H9 (cell line): ENCODE results near the gene SQSTM1. TPM values are rescaled to one million over a fixed set of nuclear protein-coding genes. Genes with fewer than 3 reads are reported as not detected.

ENCODE experiments used
- DNase-seq: peaks from one replicate; pipeline ENCODE4 v3.0.0-alpha.2; 2017
- H2AFZ ChIP-seq: one replicate; pipeline ENCODE4 v1.6.1; 2013; ENCODE audit warnings: mild to moderate bottlenecking, low read length, control low read depth, moderate library complexity
- H2AK5ac ChIP-seq: 2 replicates; pipeline ENCODE4 v1.6.1; 2013; ENCODE audit warnings: low read length, control low read depth, mixed read lengths; ENCODE audit not compliant: insufficient read length
- H2BK120ac ChIP-seq: one replicate; pipeline ENCODE4 v1.6.1; 2013; ENCODE audit warnings: low read depth, mild to moderate bottlenecking, low read length, control low read depth, inconsistent platforms; ENCODE audit not compliant: poor library complexity, severe bottlenecking
- H2BK12ac ChIP-seq: 2 replicates; pipeline ENCODE4 v1.6.1; 2013; ENCODE audit warnings: low read length, control low read depth, mixed read lengths, low read depth; ENCODE audit not compliant: insufficient read length
- H2BK15ac ChIP-seq: 2 replicates; pipeline ENCODE4 v1.6.1; 2013; ENCODE audit warnings: low read depth, low read length, control low read depth
- H2BK20ac ChIP-seq: one replicate; pipeline ENCODE4 v1.6.1; 2013; ENCODE audit warnings: low read depth, mild to moderate bottlenecking, low read length, control low read depth, inconsistent platforms; ENCODE audit not compliant: poor library complexity, severe bottlenecking
- H2BK5ac ChIP-seq: 2 replicates; pipeline ENCODE4 v1.6.1; 2013; ENCODE audit warnings: low read length, control low read depth, mixed read lengths; ENCODE audit not compliant: insufficient read length
- H3K14ac ChIP-seq: 2 replicates; pipeline ENCODE4 v1.6.1; 2013; ENCODE audit warnings: low read length, control low read depth; ENCODE audit not compliant: insufficient read depth
- H3K18ac ChIP-seq: 2 replicates; pipeline ENCODE4 v1.6.1; 2013; ENCODE audit warnings: low read depth, mild to moderate bottlenecking, mixed read lengths, low read length, control low read depth; ENCODE audit not compliant: insufficient read length
- H3K23ac ChIP-seq: 2 replicates; pipeline ENCODE4 v1.6.1; 2013; ENCODE audit warnings: low read length, control low read depth, mixed read lengths, low read depth; ENCODE audit not compliant: insufficient read length
- H3K23me2 ChIP-seq: 2 replicates; pipeline ENCODE4 v1.6.1; 2013; ENCODE audit warnings: low read depth, mild to moderate bottlenecking, mixed read lengths, low read length, control low read depth; ENCODE audit not compliant: insufficient read length, poor library complexity, severe bottlenecking
- H3K27ac ChIP-seq: 2 replicates; pipeline ENCODE4 v1.5.1; 2013; ENCODE audit warnings: low read length, control low read depth, mixed read lengths, low read depth; ENCODE audit not compliant: insufficient read length
- H3K27me3 ChIP-seq: 2 replicates; pipeline ENCODE4 v1.6.1; 2013; ENCODE audit warnings: low read length, control low read depth, inconsistent platforms; ENCODE audit not compliant: insufficient read depth
- H3K4ac ChIP-seq: 2 replicates; pipeline ENCODE4 v1.6.1; 2013; ENCODE audit warnings: low read depth, mild to moderate bottlenecking, control low read depth, inconsistent platforms, low read length, moderate library complexity
- H3K4me1 ChIP-seq: 2 replicates; pipeline ENCODE4 v1.6.1; 2013; ENCODE audit warnings: low read length, control low read depth, inconsistent platforms; ENCODE audit not compliant: insufficient read depth
- H3K4me2 ChIP-seq: 2 replicates; pipeline ENCODE4 v1.6.1; 2013; ENCODE audit warnings: low read length, control low read depth, mixed read lengths; ENCODE audit not compliant: insufficient read length, insufficient read depth
- H3K56ac ChIP-seq: 2 replicates; pipeline ENCODE4 v1.6.1; 2013; ENCODE audit warnings: low read depth, mild to moderate bottlenecking, mixed read lengths, low read length, control low read depth; ENCODE audit not compliant: insufficient read length
- H3K79me1 ChIP-seq: 2 replicates; pipeline ENCODE4 v1.6.1; 2013; ENCODE audit warnings: low read depth, mild to moderate bottlenecking, moderate library complexity, low read length, control low read depth, inconsistent platforms; ENCODE audit not compliant: insufficient read depth, poor library complexity, severe bottlenecking
- H3K79me2 ChIP-seq: 2 replicates; pipeline ENCODE4 v1.6.1; 2013; ENCODE audit warnings: low read length, control low read depth, inconsistent platforms; ENCODE audit not compliant: insufficient read depth
- H3K9ac ChIP-seq: 2 replicates; pipeline ENCODE4 v1.6.1; 2013; ENCODE audit warnings: low read length, control low read depth, mixed read lengths; ENCODE audit not compliant: insufficient read length; ENCODE audit errors: extremely low read depth
- H3K9me3 ChIP-seq: one replicate; pipeline ENCODE4 v1.6.1; 2013; ENCODE audit warnings: low read depth, low read length, inconsistent platforms; ENCODE audit not compliant: control insufficient read depth
- H3T11ph ChIP-seq: one replicate; pipeline ENCODE4 v1.6.1; 2013; ENCODE audit warnings: mild to moderate bottlenecking, low read length, control low read depth, inconsistent platforms
- H4K20me1 ChIP-seq: one replicate; pipeline ENCODE4 v1.6.1; 2013; ENCODE audit not compliant: control insufficient read depth, insufficient read length, insufficient read depth
- H4K5ac ChIP-seq: 2 replicates; pipeline ENCODE4 v1.6.1; 2013; ENCODE audit warnings: low read depth, mild to moderate bottlenecking, mixed read lengths, low read length, control low read depth; ENCODE audit not compliant: insufficient read length
- H4K8ac ChIP-seq: replicated peaks from 2 replicates; pipeline ENCODE4 v1.6.1; 2013; ENCODE audit warnings: low read length, control low read depth, mixed read lengths, low read depth; ENCODE audit not compliant: insufficient read length
- H4K91ac ChIP-seq: 2 replicates; pipeline ENCODE4 v1.6.1; 2013; ENCODE audit warnings: low read depth, mild to moderate bottlenecking, moderate library complexity, mixed read lengths, low read length, control low read depth; ENCODE audit not compliant: insufficient read length
- H3K27ac Mint-ChIP-seq, 3 experiments: 2 replicates in 2 of 3; 3 replicates in 1 of 3; pipeline ENCODE4 v1.8.0; 2020 to 2021; ENCODE audit warnings: mixed read lengths in 3 of 3, mild to moderate bottlenecking in 1 of 3, moderate library complexity in 1 of 3
- H3K27me3 Mint-ChIP-seq: 2 replicates; pipeline ENCODE4 v1.8.0; 2021; ENCODE audit warnings: low read depth, mild to moderate bottlenecking, moderate library complexity, mixed read lengths
- H3K36me3 Mint-ChIP-seq, 3 experiments: 2 replicates in 2 of 3; 3 replicates in 1 of 3; pipeline ENCODE4 v1.8.0; 2020 to 2021; ENCODE audit warnings: low read depth in 3 of 3, mixed read lengths in 3 of 3; ENCODE audit not compliant: insufficient read depth in 1 of 3
- H3K4me1 Mint-ChIP-seq, 2 experiments: 2 replicates each; pipeline ENCODE4 v1.8.0; 2020; ENCODE audit warnings: mixed read lengths in 2 of 2
- H3K4me3 Mint-ChIP-seq, 2 experiments: 2 replicates in 1 of 2; 3 replicates in 1 of 2; pipeline ENCODE4 v1.8.0; 2020 to 2021; ENCODE audit warnings: mild to moderate bottlenecking in 2 of 2, mixed read lengths in 2 of 2, moderate library complexity in 1 of 2
- H3K9me3 Mint-ChIP-seq, 2 experiments: 2 replicates in 1 of 2; 3 replicates in 1 of 2; pipeline ENCODE4 v1.8.0; 2020; ENCODE audit warnings: mild to moderate bottlenecking in 2 of 2, mixed read lengths in 2 of 2, moderate library complexity in 1 of 2
- WGBS: extraction: QIAGEN DNeasy Blood & Tissue Kit; methylation state at CpG from one replicate; pipeline ENCODE4 v1.1.7; 2013; ENCODE audit warnings: missing lambda C conversion rate, low lambda C conversion rate, mixed read lengths; ENCODE audit not compliant: insufficient read length; ENCODE audit errors: extremely low coverage; 5-methylcytosine and 5-hydroxymethylcytosine counted together
- total RNA-seq: library from RNA; stranded (reverse); gene quantifications from 2 replicates; pipeline ENCODE4 v1.2.1, GENCODE V29; 2021
- TF ChIP-seq, protein P1 (sequence below): fragments of 200-600 bp; sonication (generic); conservative IDR thresholded peaks from 3 replicates; pipeline ENCODE4 v1.8.0; 2021; ENCODE audit warnings: antibody characterized with exemption, mild to moderate bottlenecking

The SQSTM1 gene
- total RNA-seq, 1 experiment from 2014 or later = 144 TPM

DNA sequence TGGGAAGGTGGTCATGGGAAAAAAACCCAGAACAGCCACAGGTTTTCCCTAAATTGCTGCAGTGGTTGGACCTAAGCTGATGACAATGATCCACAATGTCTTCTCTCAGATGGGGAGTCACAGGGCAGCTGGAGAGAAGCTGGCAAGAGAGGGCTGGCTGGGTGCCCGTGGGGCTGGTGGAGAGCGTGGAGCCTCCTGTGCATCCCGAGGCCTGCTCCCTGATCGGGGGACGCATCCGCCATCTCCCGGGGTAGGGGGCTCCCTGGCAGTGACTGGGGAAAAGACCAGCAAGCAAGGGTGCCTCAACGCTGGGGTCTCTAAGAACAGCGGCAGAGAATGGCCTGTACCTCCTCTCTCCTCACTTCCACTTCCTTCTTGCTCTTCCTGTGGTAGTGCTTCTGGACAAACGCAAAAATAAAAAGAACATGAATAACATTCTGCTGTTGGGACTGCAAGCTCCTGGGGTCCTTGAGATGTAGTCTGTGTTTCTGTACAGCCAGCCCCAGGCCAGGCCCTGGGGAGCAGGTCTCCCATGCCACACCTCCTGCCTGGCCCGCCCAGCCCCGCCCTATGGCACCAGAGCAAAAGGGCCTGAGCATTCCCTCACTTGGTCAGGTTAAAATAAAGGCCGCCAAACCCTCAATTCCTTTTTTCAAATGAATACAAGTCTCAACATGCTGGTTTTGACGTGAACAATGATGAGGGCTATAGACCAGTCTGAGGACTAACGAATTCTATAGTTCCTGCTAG lies 45.0 kb downstream of the SQSTM1 start:
- Histone ChIP-seq H3K27ac (no peak overlapping the region), H3K79me1 (no peaks in the 10 kb centered on the region), H4K20me1 (no peaks in the 10 kb centered on the region), H3K23ac (no peak overlapping the region), H4K91ac (no peak overlapping the region), H2BK120ac (no peak overlapping the region), H3K23me2 (no peaks in the 10 kb centered on the region), H3K4ac (no peak overlapping the region), H3K4me2 (no peak overlapping the region), H2AK5ac (no peak overlapping the region), H4K5ac (no peak overlapping the region), H3K27me3 (no peaks in the 10 kb centered on the region), H3K14ac (no peak overlapping the region), H2BK12ac (no peak overlapping the region), H3K4me1 (no peaks in the 10 kb centered on the region), H3K56ac (no peak overlapping the region), H4K8ac (no peak overlapping the region), H3K9ac (no peak overlapping the region), H2BK20ac (no peak overlapping the region), H3K79me2 (no peaks in the 10 kb centered on the region), H2AFZ (no peak overlapping the region), H3K9me3 (peaks cover 5% of the 10 kb centered on the region), H3K18ac (no peak overlapping the region), H2BK5ac (no peak overlapping the region), H3T11ph (no peak overlapping the region), H2BK15ac (no peak overlapping the region)
- DNase-seq = no peak
- TF ChIP-seq, protein P1, sequence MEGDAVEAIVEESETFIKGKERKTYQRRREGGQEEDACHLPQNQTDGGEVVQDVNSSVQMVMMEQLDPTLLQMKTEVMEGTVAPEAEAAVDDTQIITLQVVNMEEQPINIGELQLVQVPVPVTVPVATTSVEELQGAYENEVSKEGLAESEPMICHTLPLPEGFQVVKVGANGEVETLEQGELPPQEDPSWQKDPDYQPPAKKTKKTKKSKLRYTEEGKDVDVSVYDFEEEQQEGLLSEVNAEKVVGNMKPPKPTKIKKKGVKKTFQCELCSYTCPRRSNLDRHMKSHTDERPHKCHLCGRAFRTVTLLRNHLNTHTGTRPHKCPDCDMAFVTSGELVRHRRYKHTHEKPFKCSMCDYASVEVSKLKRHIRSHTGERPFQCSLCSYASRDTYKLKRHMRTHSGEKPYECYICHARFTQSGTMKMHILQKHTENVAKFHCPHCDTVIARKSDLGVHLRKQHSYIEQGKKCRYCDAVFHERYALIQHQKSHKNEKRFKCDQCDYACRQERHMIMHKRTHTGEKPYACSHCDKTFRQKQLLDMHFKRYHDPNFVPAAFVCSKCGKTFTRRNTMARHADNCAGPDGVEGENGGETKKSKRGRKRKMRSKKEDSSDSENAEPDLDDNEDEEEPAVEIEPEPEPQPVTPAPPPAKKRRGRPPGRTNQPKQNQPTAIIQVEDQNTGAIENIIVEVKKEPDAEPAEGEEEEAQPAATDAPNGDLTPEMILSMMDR = no peak
- Mint-ChIP-seq H3K36me3 (peaks cover 17 to 51% (median 43%) of the 10 kb centered on the region in 3 experiments), H3K27ac (no peak overlapping the region), H3K9me3 (no peaks in the 10 kb centered on the region), H3K4me1 (peaks cover 8 to 20% of the 10 kb centered on the region in 2 experiments), H3K27me3 (no peaks in the 10 kb centered on the region), H3K4me3 (no peak overlapping the region)
- no CpG with 5 or more reads among the region's 15 CpGs for WGBS
